Ureter (tissue), 1 donor: Measurements from ENCODE around the gene CMBL. TPM values are rescaled to one million over a fixed set of nuclear protein-coding genes. Genes with fewer than 3 reads are reported as not detected.

Source experiments
- DNase-seq: peaks from one replicate; pipeline ENCODE4 v3.0.0-alpha.2; 2020; ENCODE audit warnings: low spot score
- total RNA-seq: library from RNA; stranded (reverse); gene quantifications from one replicate; pipeline ENCODE4 v1.2.4, GENCODE V29; 2023
- donor health status: DM: yes; HTN: yes; CAD: no.

Gene CMBL
- total RNA-seq, 1 donor from 2014 or later: 20.7 TPM

- DNase-seq: no peak
Observed at GRCh38 chr5:10310066-10310779, 2.5 kb upstream of the CMBL start.

GRCh38 chr5:10308844-10309243, 1.1 kb upstream of the CMBL start:
- DNase-seq: no peak

DNA sequence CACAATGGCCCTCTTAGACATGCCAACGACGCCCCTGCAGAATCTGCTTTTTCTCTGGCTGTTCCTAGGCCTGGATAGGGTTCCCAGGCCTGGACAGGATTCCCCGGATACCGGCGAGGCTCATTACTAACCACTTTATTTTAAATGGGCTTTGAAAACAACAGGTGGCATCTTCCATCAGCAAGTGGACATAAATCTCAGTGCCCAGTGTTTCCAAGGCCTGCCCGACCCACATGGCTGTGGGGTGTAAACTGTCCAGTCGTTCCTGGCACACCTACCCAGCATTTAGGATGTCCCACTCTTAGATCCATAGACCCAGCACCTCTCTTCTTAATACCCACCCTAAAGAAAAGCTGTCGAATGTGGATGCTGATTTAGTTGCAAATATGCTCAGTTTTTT, 896 bp downstream of the CMBL start:
- no peak for DNase-seq

DNA sequence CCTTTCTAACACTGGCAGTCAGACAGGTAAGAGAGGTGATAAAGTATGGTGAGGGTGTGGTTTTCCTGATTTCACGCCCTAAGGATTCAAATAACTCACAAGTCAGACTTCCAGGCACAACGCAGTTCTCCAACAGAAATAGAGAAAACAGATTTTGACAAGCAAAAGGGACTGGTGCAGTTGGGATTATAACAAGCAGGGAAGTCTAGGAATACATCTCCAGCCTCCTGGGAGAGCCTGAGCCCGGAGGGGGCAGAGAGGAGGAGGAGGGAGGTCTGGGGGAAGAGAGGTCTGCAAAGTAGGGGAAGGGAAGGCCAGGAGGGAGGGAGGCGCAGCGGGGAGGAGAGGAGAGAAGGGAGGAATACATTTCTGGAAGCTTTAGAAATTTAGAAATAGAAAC, 1.6 kb downstream of the CMBL start:
- no peak for DNase-seq

DNA sequence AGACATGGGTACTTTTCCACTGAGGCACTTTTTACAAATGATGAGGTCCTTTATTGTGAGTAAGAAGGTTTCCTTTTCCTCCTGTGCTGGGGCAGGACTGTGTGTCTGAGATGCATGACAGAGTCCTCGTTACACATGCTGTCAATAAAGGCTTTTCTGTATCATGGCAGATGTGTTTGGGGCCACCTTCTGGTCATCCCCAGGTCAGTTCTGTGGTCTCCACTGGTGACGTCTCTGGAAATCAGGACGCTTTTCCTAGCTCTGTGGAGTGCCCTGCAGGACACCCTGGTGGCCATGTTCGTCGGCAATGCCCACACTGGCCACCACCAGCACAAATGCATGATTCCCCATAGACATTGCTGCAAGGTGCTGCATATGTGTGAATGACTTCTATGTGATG, 2.8 kb downstream of the CMBL start:
- DNase-seq: no peak

- no peak for DNase-seq
Observed at GRCh38 chr5:10303699-10304170, 4.0 kb downstream of the CMBL start.

GRCh38 chr5:10303201-10303600, 4.5 kb downstream of the CMBL start:
- no peak for DNase-seq

DNA sequence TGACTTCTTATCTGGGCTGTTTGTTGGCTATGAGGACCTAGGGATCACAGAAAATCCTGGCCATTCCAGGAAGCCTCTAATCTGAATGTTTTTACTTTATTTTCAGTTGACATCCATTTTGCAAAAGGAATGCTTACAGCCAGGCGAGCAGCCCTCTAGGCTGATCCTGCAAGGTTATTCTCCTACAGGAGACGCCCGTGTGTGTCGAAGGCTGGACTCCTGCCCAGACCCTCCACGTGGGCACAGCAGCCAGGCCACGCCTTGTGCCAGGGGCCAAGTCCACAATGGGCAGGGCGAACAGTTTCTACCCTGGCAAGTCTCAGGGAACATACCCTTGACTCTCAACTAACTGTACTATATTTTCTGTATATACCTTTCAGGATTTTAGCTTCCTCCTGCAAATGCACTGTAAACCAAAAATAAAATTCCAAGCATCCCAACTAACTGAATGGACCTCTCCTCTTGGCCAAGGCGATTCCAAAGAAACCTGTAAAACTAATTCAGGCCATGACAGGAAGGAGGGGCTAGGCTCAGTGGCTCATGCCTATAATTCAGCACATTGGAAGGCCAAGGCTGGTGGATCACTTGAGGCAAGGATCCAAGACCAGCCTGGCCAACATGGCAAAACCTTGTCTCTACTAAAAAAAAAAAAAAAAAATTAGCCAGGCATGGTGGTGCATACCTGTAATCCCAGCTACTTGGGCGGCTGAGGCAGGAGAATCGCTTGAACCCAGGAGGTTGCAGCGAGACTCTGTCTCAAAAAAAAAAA, 5.7 kb downstream of the CMBL start:
- DNase-seq: peak; percentile 87

DNA sequence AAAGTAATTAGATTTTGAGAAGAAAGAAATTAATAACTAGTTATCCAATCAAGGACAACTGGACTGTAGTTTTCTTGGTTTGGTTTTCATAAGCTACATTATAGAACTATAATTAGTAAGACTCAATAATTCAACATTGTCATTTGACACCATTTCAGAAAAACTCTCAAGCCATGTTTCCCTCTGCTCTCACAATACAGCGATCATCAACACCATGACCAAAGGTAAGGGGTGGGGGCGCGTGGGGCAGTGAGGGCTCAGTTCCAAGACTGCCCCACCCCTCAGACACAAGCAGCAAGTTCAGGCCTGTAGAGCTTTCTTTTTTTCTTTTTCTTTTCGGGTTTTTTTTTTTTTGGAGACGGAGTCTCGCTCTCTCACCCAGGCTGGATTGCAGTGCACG, 6.4 kb downstream of the CMBL start:
- no peak for DNase-seq

- DNase-seq: no peak
Observed at GRCh38 chr5:10300246-10300645, 7.5 kb downstream of the CMBL start.

GRCh38 chr5:10297646-10298204, 10.0 kb downstream of the CMBL start:
- no peak for DNase-seq

DNA sequence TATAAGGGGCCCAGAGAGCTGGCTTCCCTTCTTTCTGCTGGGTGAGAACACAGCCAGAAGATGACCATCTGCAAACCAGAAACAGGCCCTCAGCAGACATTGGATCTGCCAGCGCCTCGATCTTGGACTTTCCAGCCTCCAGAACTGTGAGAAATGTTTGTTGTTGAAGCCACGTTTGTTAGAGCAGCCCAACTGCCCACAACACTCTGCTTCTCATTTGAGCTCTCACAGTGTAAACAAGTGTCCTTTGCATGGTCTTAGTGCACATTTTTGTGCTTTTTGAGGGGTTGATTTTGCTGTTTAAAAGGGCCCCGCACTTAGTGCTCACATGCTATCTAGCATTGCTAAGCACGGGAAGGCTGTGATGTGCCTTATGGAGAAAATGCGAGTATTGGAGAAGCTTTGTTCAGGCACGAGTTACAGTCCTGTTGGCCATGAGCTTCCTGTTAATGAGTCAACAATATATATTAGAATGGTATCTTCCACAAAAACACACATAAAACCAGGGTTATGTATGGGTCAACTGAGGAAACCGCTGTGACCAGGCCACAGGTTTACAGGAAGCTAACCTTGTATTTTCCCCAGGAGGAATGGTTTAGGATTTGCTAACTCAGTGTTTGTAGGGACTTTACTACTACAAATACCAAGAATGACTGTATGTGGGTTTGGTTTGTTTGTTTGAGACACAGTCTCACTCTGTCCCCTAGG, 11.9 kb downstream of the CMBL start:
- no peak for DNase-seq

DNA sequence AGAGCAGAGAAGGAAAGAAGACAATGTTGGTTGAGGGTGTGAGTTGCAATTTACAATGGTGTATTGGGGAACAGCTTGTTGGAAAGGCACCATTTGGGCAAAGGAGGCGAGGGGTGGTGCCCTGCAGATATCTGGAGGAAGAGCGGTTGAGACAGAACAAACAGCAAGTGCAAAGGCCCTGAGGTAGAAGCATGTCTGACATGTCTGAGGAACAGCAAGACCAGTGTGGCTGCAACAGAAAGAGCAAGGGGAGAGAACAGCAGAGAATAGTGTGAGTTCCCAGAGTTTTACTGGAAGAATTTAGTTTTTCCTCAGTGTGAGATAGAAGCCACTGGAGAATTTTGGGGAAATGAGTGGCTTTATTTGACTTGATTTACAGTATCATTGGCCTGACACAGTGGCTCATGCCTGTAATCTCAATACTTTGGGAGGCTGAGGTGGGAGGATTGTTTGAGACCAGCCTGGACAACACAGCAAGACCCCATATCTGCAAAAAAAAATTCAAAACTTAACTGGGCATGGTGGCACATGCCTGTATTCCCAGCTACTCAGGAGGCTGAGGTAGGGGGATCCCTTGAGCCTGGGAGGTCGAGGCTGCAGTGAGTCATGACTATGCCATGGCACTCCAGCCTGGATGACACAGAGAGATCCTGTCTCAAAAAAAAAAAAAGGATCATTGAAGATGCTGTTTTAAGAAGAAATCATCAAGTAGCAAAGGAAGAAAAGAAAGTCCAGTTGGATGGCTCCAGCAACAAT, 13.6 kb downstream of the CMBL start:
- no peak for DNase-seq

DNA sequence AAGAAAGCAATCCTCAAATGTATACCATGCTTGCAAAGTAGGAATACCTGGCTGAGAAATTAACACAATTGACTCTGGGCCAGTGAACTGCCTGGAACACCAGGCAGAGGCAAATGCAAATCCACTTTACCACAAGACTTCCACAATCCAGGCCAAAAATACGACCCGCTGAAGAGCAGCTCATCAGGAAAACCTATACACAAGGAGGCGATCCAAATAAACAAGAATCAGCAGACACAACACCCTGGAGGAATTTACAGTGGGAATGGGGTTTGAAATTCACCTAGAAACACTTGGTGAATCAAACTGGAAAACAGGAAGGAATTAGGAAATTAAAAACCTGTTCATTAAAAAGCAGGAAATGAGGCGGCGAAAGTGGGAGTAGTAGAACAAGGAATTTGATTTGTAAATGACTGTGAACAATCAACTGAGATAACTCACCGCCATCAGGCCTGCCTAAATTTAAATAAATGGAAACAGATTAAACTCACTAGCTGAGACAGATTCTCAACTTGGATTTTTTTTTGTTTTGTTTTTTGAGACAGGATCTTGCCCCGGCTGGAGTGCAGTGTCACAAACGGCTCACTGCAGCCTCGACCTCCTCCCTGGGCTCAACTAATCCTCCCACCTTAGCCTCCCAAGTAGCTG, 15.9 kb downstream of the CMBL start:
- no peak for DNase-seq

DNA sequence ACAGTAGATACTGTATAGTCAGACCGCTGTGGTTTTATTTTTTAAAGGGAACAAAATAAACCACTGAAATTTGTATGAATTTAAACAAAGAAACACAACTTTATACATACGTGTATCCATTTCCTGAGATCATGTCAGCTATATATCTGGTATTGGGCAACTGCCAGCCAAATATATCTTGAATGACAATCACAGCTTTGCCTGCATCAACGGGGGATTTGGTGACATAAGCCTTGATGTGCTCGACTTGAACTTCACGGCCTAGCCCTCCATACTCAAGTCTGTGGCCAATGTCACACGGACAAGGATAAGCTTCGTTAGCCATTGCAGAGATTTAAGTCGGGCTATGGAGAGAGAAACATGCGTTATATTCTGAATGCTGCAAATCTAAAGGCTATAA, 17.3 kb downstream of the CMBL start:
- no peak for DNase-seq

DNA sequence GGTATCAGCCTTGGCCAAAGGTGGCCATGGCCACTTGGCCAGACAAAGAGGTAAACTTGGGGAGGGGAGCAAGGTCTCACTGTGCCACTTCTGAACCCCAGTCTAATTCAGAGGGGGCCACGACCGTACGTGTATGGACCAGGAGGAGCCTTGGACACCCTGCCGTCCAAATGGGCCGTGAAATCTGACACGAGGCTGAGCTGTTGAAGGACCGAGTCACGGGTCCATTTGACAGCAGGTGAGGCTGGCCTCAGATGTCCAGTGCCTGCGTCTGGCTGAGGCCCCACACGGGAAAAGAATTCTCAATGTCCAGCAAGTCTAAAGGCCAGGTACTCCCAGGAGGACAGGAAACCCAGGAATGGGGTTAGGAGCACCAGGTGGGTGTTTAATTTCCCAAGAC, 17.7 kb downstream of the CMBL start:
- DNase-seq: no peak

DNA sequence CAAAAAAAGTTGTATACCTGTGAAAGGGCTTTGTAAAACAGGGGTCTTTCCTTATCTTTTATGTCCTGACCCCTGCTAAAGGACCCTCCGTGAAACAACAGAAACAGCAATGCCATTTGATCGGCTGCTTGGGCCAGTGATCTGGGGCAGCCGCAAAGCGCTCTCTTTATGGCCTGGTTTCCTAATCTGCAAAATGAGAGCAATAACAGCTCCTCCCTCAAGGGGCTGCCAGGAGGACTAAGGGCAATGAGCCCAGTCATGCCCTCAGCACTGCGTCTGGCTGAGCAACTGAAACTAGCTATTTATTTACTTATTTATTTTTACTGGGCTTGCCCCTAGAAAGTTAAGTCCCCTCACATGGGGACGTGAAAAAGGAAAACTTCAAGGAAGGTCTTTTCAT, 18.3 kb downstream of the CMBL start:
- DNase-seq: no peak

- peak; percentile 67 for DNase-seq
Observed at GRCh38 chr5:10288592-10289219, 19.0 kb downstream of the CMBL start.

- DNase-seq: no peak
Observed at GRCh38 chr5:10286862-10287227, 20.9 kb downstream of the CMBL start.

- DNase-seq: no peak
Observed at GRCh38 chr5:10286162-10286861, 21.4 kb downstream of the CMBL start.
